SW480 (cell line): ENCODE results near the gene MEF2C.
"Not testable (repeated sequence)": the region's sequence is repeated elsewhere in the genome, so short reads cannot be mapped to it uniquely, and the experiment has no call there.

Experiments
- DNase-seq: peaks from one replicate; pipeline ENCODE4 v3.0.0-alpha.2; 2016; ENCODE audit warnings: low spot score

MEF2C gene

GRCh38 chr5:88861231-88861630 lies 21.8 kb downstream of the MEF2C start:
- no peak for DNase-seq

- no peak for DNase-seq
Measured at GRCh38 chr5:88860501-88860900, 22.5 kb downstream of the MEF2C start.

GRCh38 chr5:88858392-88858791 lies 24.6 kb downstream of the MEF2C start:
- no peak for DNase-seq

- not testable (repeated sequence) for DNase-seq
Measured at GRCh38 chr5:88856381-88856780, 26.6 kb downstream of the MEF2C start.

- DNase-seq: no peak
Measured at GRCh38 chr5:88854769-88855168, 28.2 kb downstream of the MEF2C start.

- DNase-seq: no peak
Measured at GRCh38 chr5:88847420-88847819, 35.6 kb downstream of the MEF2C start.

GRCh38 chr5:88846434-88846833 lies 36.5 kb downstream of the MEF2C start:
- DNase-seq: no peak

GRCh38 chr5:88845081-88845697 lies 37.8 kb downstream of the MEF2C start:
- no peak for DNase-seq

- no peak for DNase-seq
Measured at GRCh38 chr5:88842784-88843183, 40.2 kb downstream of the MEF2C start.

- no peak for DNase-seq
Measured at GRCh38 chr5:88841212-88841611, 41.8 kb downstream of the MEF2C start.

- DNase-seq: no peak
Measured at GRCh38 chr5:88840495-88840894, 42.5 kb downstream of the MEF2C start.

GRCh38 chr5:88839238-88839637 lies 43.7 kb downstream of the MEF2C start:
- DNase-seq: no peak

- no peak for DNase-seq
Measured at GRCh38 chr5:88838500-88838899, 44.5 kb downstream of the MEF2C start.

- no peak for DNase-seq
Measured at GRCh38 chr5:88837817-88838216, 45.2 kb downstream of the MEF2C start.

- DNase-seq: no peak
Measured at GRCh38 chr5:88837222-88837621, 45.8 kb downstream of the MEF2C start.

- peak; percentile 2 for DNase-seq
Measured at GRCh38 chr5:88836195-88836838, 46.7 kb downstream of the MEF2C start.

GRCh38 chr5:88834499-88834898 lies 48.5 kb downstream of the MEF2C start:
- no peak for DNase-seq

GRCh38 chr5:88834131-88834462 lies 48.9 kb downstream of the MEF2C start:
- no peak for DNase-seq

GRCh38 chr5:88833371-88834130 lies 49.4 kb downstream of the MEF2C start:
- peak; percentile 2 for DNase-seq

- DNase-seq: no peak
Measured at GRCh38 chr5:88831816-88832215, 51.2 kb downstream of the MEF2C start.

- DNase-seq: no peak
Measured at GRCh38 chr5:88830567-88830966, 52.4 kb downstream of the MEF2C start.

GRCh38 chr5:88829775-88830174 lies 53.2 kb downstream of the MEF2C start:
- DNase-seq: no peak

GRCh38 chr5:88829054-88829453 lies 53.9 kb downstream of the MEF2C start:
- DNase-seq: no peak
